Activated CD4-positive, alpha-beta T cell treated with anti-CD3 and anti-CD28 coated beads, Interleukin-10, Interleukin-2, amounts not matched to agents 100 ng/mL and 50 ng/mL, durations not matched to agents 16 hours and 8 hours (primary cell): ENCODE measurements around the gene IGFL1.
"Not testable (repeated sequence)": the region's sequence is repeated elsewhere in the genome, so short reads cannot be mapped to it uniquely, and the experiment has no call there.

ENCODE experiments used
- DNase-seq: peaks from one replicate; pipeline ENCODE4 v3.0.0-alpha.2; 2020

The IGFL1 gene

DNA sequence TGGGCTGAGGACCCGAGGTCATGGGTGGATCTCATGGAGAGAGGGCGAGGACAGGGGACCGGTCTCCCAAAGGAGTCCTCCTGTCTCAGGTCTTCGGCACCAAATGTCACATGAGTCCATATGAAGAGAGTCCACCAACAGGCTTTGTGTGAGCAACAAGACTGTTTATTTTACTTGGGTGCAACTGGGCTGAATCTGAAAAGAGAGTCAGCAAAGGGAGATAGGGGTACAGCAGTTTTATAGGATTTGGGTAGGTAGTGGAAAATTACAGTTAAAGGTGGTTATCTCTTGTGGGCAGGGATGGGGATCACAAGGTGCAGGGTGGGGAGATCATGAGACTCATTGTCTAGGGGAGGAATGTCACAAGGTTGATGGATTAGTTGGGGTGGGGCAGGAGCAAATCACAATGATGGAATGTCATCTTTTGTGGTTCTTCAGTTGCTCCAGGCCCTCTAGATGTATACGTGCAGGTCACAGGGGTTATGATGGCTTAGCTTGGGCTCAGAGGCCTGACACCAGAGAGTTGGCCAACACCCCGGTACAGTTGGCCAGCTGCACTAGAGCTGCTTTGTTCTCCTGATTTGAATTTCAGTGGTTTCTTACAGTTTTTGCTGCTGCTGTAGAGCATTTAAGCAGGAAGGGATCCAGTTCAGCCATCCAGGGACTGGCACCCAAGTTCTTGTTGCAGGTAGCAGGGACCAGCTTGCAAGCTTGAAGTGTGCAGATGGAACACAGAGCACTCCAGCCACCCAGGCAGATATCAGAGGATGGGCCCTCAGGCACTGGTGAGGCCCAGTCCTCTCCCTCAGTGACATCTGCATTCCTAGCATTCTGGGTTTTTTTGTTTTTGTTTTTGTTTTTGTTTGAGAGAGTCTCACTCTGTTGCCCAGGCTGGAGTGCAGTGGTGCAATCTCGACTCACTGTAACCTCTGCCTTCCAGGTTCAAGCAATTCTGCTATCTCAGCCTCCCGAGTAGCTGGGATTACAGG lies 26.4 kb upstream of the IGFL1 start:
- DNase-seq = no peak

DNA sequence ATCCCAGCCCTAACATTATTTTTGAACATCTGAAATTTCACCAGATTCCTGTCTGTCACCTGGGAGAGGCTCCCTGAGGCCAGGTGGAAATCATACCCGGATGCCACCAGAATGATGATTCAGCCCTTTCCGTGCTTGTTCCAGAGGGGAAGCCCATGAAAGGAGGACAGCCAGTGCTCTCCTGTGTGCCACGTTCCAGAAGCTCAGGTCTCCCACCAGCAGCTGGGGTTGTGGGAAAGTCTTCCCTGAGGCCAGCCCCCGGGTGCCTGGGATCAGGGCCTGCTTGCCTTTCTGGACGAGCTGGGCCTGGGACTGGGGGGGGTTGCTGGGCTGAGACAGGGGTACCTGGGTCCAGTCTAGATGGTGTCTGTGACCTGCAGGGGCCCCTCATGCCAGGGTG lies 25.5 kb upstream of the IGFL1 start:
- no peak for DNase-seq

DNA sequence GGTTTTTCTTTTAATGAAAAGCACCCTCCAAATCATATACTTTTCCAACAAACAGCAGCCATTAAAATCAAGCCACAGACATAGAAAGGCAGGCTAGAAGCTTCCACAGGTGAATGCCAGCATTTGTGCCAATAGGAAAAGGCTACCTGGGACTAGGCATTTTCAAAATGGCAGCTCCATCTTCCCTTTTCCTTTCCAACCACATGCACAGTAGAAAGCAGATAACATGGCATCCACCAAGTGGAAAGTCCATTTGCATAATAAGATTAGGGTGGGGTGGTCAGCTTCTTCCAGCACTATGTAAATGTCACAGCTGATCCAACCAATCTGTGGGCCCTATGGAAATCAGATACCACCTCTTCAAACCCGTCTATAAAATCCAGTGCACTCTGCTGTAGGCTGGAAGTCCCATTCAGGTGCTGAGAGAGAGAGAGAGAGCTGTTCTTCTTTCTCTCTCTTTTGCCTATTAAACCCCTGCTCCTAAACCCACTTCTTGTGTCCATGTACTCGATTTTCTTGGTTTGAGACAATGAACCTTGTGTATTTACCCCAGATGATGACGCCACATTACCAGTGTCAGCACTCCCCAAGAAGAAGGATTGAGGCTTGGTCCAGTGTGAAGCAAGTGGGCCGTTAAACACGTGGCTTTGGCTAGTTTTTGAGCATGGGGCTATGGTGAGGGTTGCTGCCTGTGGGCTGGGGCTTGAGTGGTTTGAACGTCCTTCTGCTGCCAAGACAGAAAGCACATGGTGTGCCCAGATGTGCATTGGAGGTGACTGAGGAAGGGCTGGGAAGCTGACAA lies 24.2 kb upstream of the IGFL1 start:
- no peak for DNase-seq

DNA sequence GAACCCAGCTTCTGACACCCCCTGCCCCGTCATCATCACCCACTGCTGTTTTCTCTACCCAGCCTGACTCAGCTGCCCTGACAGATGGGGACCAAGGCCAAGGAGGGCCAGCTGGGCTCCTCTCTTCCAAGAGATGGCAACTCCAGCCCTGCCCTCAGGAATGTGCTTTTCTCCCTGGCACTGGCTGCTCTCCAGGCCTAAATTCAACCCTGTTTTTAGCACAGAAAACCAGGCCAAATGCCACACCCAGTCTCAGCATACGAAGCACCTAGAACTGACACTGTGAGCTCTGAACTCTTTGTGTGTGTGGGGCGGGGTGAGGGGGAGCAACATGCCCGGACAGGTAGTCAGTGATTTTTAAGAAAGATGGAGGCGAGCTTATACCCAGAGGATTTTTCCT lies 23.4 kb upstream of the IGFL1 start:
- no peak for DNase-seq

DNA sequence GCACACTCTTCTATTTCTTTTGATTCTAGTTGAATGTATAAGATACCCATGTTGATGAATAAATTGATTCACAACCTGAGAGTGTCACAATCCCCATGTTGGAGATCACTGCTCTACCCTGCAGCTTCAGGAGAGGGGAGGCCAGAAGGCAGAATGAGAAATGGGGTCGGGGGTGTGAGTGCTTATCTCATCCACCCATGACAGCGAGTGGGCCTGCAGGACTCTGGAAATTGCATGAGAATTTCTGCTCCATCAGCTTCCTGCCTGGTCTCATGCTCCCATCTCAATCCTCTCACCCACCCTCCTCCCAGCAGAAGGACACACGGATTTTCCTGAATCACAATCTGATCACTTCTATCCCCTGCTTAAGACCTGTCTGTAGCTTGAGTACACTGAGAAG lies 22.9 kb upstream of the IGFL1 start:
- DNase-seq = no peak

DNA sequence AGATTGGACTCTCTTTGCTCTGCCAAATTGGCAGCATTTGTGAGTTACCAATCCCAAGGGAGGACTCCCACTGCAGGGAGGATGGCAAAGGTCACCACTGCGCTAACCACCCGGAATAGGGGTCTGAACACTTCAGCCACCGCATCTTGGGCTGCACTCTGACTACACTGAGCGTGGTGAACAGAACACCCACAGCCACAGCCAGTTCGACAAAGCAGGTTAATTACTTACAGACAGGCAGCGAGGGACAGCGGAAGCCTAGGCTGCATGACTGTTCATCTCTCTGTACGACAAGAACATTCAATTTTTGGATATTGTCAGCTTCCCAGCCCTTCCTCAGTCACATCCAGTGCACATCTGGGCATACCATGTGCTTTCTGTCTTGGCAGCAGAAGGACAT lies 21.7 kb upstream of the IGFL1 start:
- DNase-seq = not testable (repeated sequence)

DNA sequence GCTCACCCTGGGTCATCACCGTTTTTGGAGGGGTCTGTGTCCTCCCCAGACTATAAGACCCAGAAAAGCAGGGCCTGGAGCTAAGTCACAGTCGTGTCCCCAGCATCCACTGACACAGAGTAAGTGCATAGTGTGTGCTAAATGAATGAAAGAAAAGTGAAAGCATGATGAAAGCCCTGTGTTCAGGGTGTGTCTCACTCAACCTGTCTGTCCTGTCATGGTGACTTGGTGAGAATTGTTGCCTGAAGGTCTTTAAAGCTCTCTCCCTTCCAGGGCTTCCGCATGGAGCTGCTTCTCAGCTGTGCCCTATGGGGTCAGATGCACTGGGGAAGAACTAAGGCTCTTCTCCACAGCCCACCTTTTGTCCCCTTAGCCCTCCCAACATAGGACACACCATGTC lies 20.5 kb upstream of the IGFL1 start:
- DNase-seq = no peak

DNA sequence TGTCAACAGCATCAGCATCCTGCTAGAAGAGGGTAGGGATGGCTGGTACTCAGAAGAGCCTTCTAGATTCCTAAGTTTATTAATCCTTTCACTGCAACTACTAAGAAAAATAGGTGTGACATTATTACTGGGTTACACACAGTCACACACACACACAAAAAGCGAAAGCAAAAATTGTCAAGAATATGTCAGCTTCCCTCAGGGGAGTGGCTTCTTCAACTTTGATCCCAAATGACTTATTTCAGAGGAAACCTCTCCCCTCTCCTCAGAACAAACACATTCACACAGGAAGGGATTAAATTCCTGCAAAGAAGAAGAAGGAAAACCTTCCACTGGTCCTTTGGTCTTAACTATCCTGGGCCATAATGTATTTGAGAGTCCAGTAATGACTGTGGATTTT lies 20.1 kb upstream of the IGFL1 start:
- no peak for DNase-seq

DNA sequence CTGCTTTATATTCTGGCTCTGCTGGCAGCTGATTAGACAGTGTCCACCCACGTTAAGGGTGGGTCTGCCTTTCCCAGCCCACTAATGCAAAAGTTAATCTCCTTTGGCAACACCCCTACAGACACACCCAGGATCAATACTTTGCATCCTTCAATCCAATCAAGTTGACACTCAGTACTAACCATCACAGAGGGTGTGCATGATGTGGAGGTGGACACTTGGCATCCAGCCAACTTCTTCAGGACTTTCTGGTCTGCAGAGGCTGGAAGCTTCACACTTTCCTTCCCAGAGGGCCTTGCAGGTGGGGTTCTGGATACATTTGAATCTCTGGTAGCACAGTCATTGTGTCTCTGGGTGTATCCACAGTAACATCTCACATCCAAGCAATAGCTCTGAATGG lies 18.9 kb upstream of the IGFL1 start:
- DNase-seq = no peak

DNA sequence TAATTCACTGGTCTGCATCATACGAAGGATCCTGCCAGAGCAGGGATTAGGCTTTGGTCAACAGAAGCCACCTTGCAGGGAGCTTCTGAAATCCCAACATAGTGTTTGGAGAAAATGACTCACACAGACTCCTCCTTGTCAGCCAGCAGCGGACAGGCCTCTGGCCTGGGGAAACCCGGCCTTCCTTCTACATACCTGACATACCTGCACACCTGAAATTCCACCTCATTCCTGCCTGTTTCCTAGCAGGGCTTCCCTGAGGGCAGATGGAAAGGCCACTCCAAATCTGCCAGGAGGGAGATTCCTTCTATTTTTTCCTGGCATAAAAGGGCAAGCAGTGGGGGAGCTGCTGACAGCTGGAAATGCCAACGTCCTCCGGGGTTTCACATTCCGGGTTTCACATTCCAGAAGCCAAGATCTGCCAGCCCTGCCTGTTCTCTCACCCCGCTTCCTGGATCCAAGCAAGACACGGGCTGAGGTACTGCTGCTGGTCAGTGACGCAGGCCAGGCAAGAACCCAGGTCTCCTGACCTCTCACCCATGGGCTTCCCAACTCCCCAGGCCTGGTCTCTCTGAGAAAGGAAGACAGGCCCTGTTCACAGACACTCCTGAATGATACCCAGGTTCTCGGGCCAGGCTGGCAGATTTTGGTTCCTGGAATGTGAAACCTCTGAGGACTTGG lies 18.2 kb upstream of the IGFL1 start:
- no peak for DNase-seq

DNA sequence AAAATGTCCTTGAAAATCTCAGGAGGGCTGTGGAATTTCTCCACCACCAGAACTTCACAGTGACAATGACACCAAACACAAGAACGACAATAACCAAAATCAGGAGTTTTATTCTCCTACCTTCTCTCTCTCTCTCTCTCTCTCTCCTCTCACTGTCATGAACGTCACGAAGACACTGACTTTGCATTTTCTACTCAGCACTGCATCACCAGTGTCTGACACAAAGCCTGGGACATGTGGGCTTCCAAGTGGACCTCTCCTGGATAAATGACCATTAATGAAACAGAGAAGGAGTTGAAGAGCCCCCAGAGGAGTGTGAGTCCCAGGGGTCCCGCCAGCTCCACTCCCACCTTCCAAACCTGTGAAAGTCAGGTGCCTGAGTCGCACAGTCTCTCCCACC lies 16.9 kb upstream of the IGFL1 start:
- DNase-seq = not testable (repeated sequence)

DNA sequence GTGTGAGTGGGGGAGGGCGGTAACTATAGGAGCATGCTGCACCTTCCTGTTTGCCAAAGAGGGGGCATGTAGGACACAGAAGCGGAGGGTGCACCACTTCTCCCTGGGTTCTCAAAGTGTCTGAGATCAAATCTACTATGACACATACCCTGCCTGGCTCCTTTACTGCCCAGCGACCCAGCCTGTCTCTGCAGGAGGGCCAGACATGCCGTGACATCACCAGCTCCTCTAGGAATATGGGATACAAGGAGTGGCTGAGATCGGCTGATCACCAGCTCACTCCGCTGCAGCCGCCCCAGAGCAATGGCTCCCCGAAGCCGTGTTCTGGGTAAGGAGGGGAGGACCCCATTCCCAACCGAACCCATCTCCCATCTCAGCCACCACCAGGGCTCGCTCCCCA lies 16.4 kb upstream of the IGFL1 start:
- no peak for DNase-seq

DNA sequence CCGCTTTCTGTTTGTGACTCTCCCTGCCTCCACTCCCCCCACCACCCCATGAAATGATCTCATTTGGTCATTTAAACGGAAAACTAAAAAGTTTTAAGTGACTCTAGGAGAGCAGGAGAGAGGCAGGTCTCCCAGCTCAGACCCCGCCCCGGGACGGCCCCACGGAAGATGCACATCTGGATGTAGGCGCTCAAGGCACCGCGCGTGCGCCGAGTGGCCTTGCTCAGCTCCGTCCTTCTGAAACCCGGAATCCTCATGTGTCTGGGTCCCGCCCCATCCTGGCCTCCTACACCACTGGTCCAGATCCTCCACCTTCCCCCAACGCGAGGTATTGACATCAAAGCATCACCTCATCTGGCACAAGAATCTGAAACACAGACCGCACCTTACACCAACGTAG lies 15.7 kb upstream of the IGFL1 start:
- DNase-seq = no peak

DNA sequence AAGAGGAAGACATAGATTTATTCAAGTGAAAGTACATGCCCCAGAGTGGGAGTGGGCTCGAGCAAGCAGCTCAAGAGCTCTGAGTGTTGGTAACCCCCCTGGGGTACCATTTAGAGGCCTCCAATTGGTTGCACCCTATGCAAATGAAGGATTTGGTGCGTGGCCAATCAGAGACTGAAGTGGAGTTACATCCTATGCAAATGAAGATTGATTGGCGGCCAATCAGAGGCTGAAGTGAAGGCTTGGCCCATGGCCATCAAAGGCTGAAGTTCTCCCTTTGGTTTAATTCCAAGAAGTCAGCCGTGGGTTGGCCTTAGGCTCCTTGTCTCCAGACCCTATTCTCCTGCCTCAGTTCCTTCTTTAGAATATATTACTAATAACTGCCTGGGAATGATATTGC lies 12.9 kb upstream of the IGFL1 start:
- no peak for DNase-seq

DNA sequence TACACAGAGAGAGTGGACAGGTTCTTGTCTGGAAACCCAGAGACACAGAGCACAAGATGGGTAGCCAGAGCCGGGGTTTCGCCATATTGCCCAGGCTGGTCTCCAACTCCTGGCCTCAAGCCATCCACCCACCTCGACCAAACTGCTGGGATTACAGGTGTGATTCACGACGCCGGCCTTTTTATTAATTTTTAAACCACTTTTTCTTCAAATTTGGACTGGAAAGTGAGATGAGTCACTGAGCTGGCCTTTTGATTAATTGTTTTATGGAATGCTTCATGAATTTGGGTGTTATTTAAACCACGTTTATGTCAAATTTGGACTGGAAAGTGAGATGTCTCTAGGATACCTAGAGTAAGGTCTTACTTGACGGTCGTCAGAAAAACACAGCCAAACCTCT lies 12.1 kb upstream of the IGFL1 start:
- DNase-seq = no peak

DNA sequence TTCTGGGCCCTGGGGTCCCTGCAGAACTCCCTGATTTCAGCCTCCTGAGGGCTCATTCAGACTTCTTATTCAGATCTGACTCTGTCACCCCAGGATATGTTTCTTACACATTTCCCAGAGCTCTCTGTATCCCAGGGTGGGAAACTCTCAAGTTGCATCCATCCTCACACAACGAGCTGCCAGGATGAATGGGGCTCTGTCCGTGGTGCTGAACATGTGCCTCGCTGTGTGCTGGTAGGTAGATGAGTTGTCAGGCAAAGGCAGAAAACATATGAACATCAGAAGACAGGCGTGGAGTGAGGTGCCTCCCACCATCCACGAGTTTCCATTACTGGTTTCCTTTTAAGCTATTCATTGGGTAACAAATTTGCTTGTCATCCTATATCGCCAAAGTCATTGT lies 11.4 kb upstream of the IGFL1 start:
- DNase-seq = peak; percentile 21

DNA sequence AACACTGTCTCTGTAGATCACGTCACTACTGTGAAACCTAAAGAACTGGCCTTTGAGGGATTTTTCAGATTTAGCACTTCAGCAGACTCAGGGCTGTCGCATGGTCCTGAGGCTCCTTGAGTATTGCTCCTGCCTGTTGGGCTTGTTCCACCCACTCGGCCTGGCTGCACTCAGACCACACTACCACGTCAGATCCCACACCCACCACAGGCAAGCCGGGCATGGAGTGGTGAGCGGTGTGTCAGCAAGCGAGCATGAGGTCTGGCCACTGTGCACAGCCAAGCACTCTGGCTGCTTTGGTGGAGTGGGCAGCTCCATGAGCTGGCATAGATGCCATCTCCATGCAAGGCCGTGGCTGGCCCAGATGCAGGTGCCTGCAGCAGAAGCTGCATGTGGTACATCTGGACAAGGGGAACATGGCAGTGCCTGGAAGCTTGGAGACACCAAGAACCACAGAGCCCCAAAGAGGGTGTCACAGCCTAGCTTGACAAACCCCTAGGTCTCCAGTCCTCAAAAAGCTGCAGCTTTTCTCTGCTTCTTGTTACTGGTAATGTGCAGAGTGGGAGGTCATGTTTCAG lies 9.4 kb upstream of the IGFL1 start:
- no peak for DNase-seq

DNA sequence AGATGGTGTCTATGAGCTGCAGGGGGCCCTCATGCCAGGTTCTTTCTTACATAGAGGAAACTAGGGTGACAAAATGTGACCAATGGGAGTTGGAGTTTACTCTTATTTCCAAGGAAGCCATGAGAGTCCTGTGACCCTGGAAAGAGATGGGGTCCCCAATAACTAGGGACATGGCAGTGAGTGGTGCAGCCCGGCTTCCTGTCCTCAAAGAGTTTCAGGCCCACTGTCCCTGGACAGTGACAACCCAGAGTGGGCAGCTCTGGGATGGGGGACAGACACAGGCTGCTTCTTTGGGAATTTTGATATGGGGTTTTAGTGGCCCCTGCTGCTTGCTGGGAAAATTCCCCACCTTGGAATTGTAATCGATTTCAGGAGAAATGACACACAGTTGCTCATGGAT lies 8.4 kb upstream of the IGFL1 start:
- DNase-seq = no peak

DNA sequence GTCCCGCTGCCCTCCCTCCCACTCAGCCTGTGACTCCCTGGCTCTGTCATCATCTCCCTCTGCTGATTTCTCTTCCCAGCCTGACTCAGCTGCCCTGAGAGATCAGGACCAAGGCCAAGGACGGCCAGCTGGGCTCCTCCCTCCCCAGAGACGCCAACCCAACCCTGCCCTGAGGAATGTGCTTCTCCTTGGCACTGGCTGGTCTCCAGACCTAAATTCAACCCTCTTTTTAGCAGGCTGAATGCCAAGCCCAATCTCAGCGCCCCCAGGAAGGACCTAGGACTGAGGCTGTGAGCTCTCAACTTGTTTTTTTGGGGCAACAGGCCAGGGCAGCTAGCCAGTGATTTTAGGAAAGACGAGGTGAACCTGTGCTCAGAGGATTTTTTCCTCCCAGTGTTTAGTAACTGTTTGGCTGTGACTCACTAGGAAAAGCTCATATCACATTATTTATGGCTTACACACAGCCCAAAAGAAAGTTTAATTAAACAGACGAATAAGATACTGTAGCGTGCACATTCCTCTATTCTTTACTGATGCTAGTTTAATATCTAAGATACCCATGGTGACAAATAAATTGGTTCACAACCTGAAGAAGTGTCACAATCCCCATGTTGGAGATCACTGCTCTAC lies 7.4 kb upstream of the IGFL1 start:
- no peak for DNase-seq

DNA sequence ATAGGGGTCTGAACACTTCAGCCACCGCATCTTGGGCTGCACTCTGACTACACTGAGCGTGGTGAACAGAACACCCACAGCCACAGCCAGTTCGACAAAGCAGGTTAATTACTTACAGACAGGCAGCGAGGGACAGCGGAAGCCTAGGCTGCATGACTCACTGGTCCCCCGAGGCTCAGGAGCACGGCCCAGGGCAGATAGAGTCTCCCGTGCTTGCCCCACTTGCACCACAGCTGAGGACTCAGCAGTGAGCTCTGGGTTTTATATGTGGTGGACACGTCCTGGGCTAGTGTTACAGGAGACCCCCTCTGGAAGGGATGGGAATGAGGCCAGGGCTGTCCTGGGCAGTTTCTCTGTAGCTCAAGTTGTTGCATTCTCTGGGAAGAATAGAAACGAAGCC lies 5.8 kb upstream of the IGFL1 start:
- not testable (repeated sequence) for DNase-seq

DNA sequence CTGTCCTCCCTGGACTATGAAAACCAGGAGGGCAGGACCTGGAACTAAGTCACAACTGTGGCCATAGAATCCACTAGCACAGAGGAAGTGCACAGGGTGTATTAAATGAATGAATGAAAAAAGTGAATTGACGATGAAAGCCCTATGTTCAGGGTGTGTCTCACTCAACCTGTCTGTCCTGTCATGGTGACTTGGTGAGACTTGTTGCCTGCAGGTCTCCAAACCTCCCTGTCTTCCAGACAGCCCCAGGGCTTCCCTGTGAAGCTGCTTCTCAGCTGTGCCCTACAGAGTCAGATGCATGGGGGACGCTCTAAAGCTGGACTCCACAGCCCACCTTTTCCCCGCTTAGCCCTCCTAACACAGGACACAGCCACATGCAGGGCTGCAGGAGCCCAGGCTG lies 4.8 kb upstream of the IGFL1 start:
- no peak for DNase-seq

DNA sequence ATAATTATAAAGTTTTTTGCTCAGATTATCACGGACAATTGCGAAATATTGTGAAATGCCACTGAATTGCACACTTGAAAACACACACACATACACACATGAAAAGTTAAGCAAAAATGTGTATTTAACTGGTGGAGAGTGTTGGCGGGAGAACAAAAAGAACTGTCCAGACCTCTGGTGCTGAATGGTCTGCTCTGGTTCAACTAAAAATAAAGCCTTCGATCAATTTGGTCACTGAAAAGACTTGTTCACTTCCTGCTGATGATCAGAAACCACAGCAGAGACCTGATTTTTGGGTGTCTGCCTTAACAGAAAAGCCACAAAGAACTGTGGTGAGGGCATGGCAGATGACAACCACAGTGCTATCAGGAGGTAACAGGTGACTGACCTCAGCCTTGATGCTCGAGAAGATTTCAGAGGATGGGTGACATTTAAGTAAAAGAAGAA lies 4.0 kb upstream of the IGFL1 start:
- peak; percentile 20 for DNase-seq
